ENCODE results near the gene TMPRSS15.

TMPRSS15 gene

GRCh38 chr21:18340387-18340942, 63.1 kb downstream of the TMPRSS15 start:
- no peak for DNase-seq

- DNase-seq: no peak
Measured at GRCh38 chr21:18335651-18336236, 67.8 kb downstream of the TMPRSS15 start.

GRCh38 chr21:18334066-18334465, 69.5 kb downstream of the TMPRSS15 start:
- no peak for DNase-seq

GRCh38 chr21:18318156-18318555, 85.4 kb downstream of the TMPRSS15 start:
- DNase-seq: no peak

GRCh38 chr21:18298228-18298627, 105.4 kb downstream of the TMPRSS15 start:
- no peak for DNase-seq

- DNase-seq: no peak
Measured at GRCh38 chr21:18294100-18294499, 109.5 kb downstream of the TMPRSS15 start.

- DNase-seq: no peak
Measured at GRCh38 chr21:18289876-18290275, 113.7 kb downstream of the TMPRSS15 start.

- no peak for DNase-seq
Measured at GRCh38 chr21:18285379-18285778, 118.2 kb downstream of the TMPRSS15 start.

GRCh38 chr21:18275781-18276180, 127.8 kb downstream of the TMPRSS15 start:
- no peak for DNase-seq

- no peak for DNase-seq
Measured at GRCh38 chr21:18274370-18274769, 129.2 kb downstream of the TMPRSS15 start.

- DNase-seq: no peak
Measured at GRCh38 chr21:18273400-18273799, 130.2 kb downstream of the TMPRSS15 start.

- no peak for DNase-seq
Measured at GRCh38 chr21:18269856-18270255, 133.7 kb downstream of the TMPRSS15 start.

- no peak for DNase-seq
Measured at GRCh38 chr21:18268906-18269305, 134.7 kb downstream of the TMPRSS15 start.

GRCh38 chr21:18267496-18267895, 136.1 kb downstream of the TMPRSS15 start:
- no peak for DNase-seq

GRCh38 chr21:18265944-18266343, 137.6 kb downstream of the TMPRSS15 start:
- no peak for DNase-seq

GRCh38 chr21:18253799-18254198, 149.8 kb downstream of the TMPRSS15 start:
- no peak for DNase-seq

GRCh38 chr21:18253221-18253620, 150.4 kb downstream of the TMPRSS15 start:
- DNase-seq: no peak

GRCh38 chr21:18252680-18253079, 150.9 kb downstream of the TMPRSS15 start:
- no peak for DNase-seq

- no peak for DNase-seq
Measured at GRCh38 chr21:18252256-18252655, 151.3 kb downstream of the TMPRSS15 start.

- no peak for DNase-seq
Measured at GRCh38 chr21:18251065-18251464, 152.5 kb downstream of the TMPRSS15 start.

- no peak for DNase-seq
Measured at GRCh38 chr21:18249672-18250071, 153.9 kb downstream of the TMPRSS15 start.

GRCh38 chr21:18248171-18248570, 155.4 kb downstream of the TMPRSS15 start:
- no peak for DNase-seq

- DNase-seq: no peak
Measured at GRCh38 chr21:18245464-18245967, 158.1 kb downstream of the TMPRSS15 start.

GRCh38 chr21:18244671-18245463, 158.7 kb downstream of the TMPRSS15 start, which contains the start of gene CHODL:
CHODL (plus strand) TSS chr21:18244833; CDS start chr21:18245224, 391 bp downstream.
- DNase-seq: no peak

Measured in 8988T (cell line).